ENCODE measurements around the gene HIPK2.

- no peak for TF ChIP-seq CTCF (IDR thresholded peaks at IDR 0.05; ENCODE audit: borderline replicate concordance, extremely low read depth, low read length, poor library complexity, severe bottlenecking)
- no peak for TF ChIP-seq EZH2 (IDR thresholded peaks at IDR 0.05; ENCODE audit: borderline replicate concordance, low read depth, low read length, severe bottlenecking)
These were observed 205.0 kb downstream of the HIPK2 start for GRCh38 chr7:139572704-139573385.

All from DND-41 (cell line).